Gastroesophageal sphincter (tissue), 4 donors: Measurements from ENCODE around the gene TBX3. TPM values are rescaled to one million over a fixed set of nuclear protein-coding genes. Genes with fewer than 3 reads are reported as not detected.
A peak's percentile ranks its signal among the peaks of the same experiment; 100 is the strongest.

Experiments
- ATAC-seq: fragments of 150-250 bp; one replicate; pipeline ENCODE4 v1.9.1; 2016; ENCODE audit warnings: mild to moderate bottlenecking, moderate library complexity
- H3K27ac ChIP-seq, 4 donors: fragments of 200-600 bp; sonication (generic) in 3 of 4; 1 replicate in 3 of 4; 2 replicates in 1 of 4; pipeline ENCODE4 v1.5.1; 2016 to 2019
- H3K27me3 ChIP-seq: fragments of 200-600 bp; sonication (generic); one replicate; pipeline ENCODE4 v1.5.1; 2019
- H3K36me3 ChIP-seq, 2 donors: fragments of 200-600 bp; sonication (generic); one replicate each; pipeline ENCODE4 v1.5.1; 2019; ENCODE audit warnings: control low read depth in 1 of 2
- H3K4me1 ChIP-seq, 3 donors: fragments of 200-600 bp; sonication (generic); 1 replicate in 2 of 3; 2 replicates in 1 of 3; pipeline ENCODE4 v1.5.1; 2016 to 2019; ENCODE audit warnings: control low read depth in 2 of 3
- H3K4me3 ChIP-seq, 2 donors: fragments of 200-600 bp; sonication (generic); one replicate each; pipeline ENCODE4 v1.5.1; 2019; ENCODE audit warnings: mild to moderate bottlenecking in 1 of 2, moderate library complexity in 1 of 2
- H3K9me3 ChIP-seq, 3 donors: fragments of 200-600 bp; sonication (generic); one replicate each; pipeline ENCODE4 v1.5.1; 2017 to 2019; ENCODE audit warnings: control low read depth in 2 of 3
- CTCF ChIP-seq, 4 experiments: fragments of 200-600 bp in 2 of 4; fragments of 450-650 bp in 2 of 4; sonication (generic) in 1 of 4; IDR thresholded peaks; one replicate each; pipeline ENCODE4 v1.5.1; 2017 to 2019; ENCODE audit warnings: antibody characterized with exemption in 4 of 4, mild to moderate bottlenecking in 2 of 4, moderate library complexity in 2 of 4
- EP300 ChIP-seq: sonication (generic); formaldehyde crosslinking; IDR thresholded peaks from one replicate; pipeline ENCODE4 v1.6.1; 2017; ENCODE audit warnings: antibody characterized with exemption, mild to moderate bottlenecking
- POLR2A ChIP-seq, 2 donors: fragments of 450-650 bp; IDR thresholded peaks; one replicate each; pipeline ENCODE4 v1.6.1; 2017; ENCODE audit warnings: antibody characterized with exemption in 2 of 2, mild to moderate bottlenecking in 2 of 2, moderate library complexity in 1 of 2
- POLR2AphosphoS5 ChIP-seq: sonication (generic); formaldehyde crosslinking; IDR thresholded peaks from one replicate; pipeline ENCODE4 v1.6.1; 2017; ENCODE audit warnings: antibody characterized with exemption
- WGBS, 2 donors: methylation state at CpG; one replicate each; pipeline ENCODE4 v1.1.5; 2018; ENCODE audit warnings: low coverage in 1 of 2; 5-methylcytosine and 5-hydroxymethylcytosine counted together
- total RNA-seq, 4 donors: library from RNA; depleted of rRNA; stranded (reverse); fragments of >200 nt; gene quantifications; one replicate each; pipeline ENCODE4 v1.1.0, GENCODE V29; 2016

Gene TBX3
- total RNA-seq, 4 donors from 2014 or later = 6.9 to 17.4 (median 10.0) TPM

DNA sequence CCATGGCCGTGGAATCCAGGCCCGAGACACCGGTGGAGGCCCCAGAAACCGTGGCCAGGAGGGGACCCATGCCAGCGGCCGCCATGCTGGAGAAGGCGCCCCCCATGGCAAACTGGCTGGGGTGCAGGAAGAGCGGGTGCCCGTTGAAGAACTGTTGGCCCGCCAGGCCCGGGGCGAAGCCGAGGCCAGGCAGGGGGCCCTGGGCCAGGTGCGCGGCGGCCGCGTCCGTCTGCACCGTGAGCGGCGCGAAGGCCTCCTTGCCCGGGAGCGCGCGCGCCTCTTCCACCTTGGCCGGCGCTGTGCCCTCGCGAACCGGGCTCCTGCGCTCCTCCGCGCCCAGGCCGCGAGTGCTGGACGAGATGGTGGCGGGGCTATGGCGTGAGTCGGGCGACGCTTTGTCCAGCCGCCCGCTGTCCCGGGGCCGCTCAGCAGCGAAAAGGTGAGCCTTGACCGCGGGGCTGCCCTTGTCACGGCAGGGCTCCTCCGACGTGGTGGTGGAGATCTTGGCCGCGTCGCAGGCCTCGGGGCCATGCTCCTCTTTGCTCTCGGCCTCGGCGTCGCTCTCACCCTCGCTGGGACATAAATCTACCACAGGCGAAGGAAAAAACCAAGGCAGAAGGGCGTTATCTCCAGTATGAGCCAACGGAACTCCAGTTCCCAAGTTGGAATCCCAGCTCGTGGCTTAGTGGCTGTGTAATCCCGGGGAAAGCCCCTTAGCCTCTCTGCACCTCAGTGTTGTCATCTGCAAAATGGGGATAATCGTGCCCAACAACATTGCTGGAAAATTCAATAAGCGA lies 9.5 kb downstream of the TBX3 start:
- H3K4me1 ChIP-seq = peaks cover 0 to 27% (median 0%) of the 10 kb centered on the region in 3 donors
- no peak overlapping the region for H3K4me3 ChIP-seq
- H3K27me3 ChIP-seq = peaks cover 5% of the 10 kb centered on the region
- WGBS, 2 donors = 79 to 83% methylated on average over 2 to 25 of the region's 70 CpGs
- H3K9me3 ChIP-seq = no peaks in the 10 kb centered on the region
- TF ChIP-seq EP300 = no peak
- no peak for TF ChIP-seq CTCF (IDR thresholded peaks at IDR 0.05)
- TF ChIP-seq POLR2AphosphoS5 = no peak
- TF ChIP-seq POLR2A (IDR thresholded peaks at IDR 0.05) = no peak
- no peak for ATAC-seq
- peak overlapping the region in 2 of 4 donors; percentile 22 to 59 for H3K27ac ChIP-seq
- H3K36me3 ChIP-seq = peaks cover 0 to 77% of the 10 kb centered on the region in 2 donors

DNA sequence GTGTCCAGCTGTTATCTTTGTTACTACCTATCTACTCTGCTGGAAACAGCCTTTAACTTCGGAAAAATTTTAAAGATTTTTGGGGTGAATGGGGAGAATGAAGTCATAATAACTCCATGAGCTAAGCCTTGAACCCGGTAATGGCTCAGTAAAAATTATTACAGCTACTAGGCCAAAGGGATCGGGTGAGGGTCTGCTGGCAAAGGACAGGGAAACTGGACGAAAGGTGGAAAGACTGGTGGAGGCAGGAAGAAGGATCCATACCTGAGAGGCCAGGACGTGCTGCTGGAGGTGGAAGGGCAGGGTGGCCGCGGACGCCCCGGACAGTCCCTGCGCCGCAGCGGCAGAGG lies 10.1 kb downstream of the TBX3 start:
- H3K9me3 ChIP-seq = no peaks in the 10 kb centered on the region
- TF ChIP-seq POLR2A (IDR thresholded peaks at IDR 0.05) (no peak), CTCF (IDR thresholded peaks at IDR 0.05) (no peak), EP300 (no peak), POLR2AphosphoS5 (no peak)
- peaks cover 0 to 27% (median 0%) of the 10 kb centered on the region in 3 donors for H3K4me1 ChIP-seq
- H3K36me3 ChIP-seq = peaks cover 0 to 71% of the 10 kb centered on the region in 2 donors
- H3K27me3 ChIP-seq = peaks cover 11% of the 10 kb centered on the region
- H3K4me3 ChIP-seq = no peak overlapping the region
- peak overlapping the region in 2 of 4 donors; percentile 22 to 59 for H3K27ac ChIP-seq
- WGBS, 2 donors = 50 to 90% methylated on average over 1 to 11 of the region's 12 CpGs
- no peak for ATAC-seq

- TF ChIP-seq POLR2A (IDR thresholded peaks at IDR 0.05) = no peak
- peak; percentile 11 for TF ChIP-seq POLR2AphosphoS5
- peak overlapping the region in 2 of 4 donors; percentile 57 to 59 for H3K27ac ChIP-seq
- H3K36me3 ChIP-seq = peaks cover 0 to 65% of the 10 kb centered on the region in 2 donors
- H3K4me1 ChIP-seq = peaks cover 0 to 28% (median 4%) of the 10 kb centered on the region in 3 donors
- H3K4me3 ChIP-seq = no peak overlapping the region
- peaks cover 11% of the 10 kb centered on the region for H3K27me3 ChIP-seq
- ATAC-seq = no peak
- H3K9me3 ChIP-seq = no peaks in the 10 kb centered on the region
- 64 to 73% methylated on average over 3 to 5 of the region's 10 CpGs for WGBS, 2 donors
Measured at GRCh38 chr12:114673169-114673833, 10.7 kb downstream of the TBX3 start.

DNA sequence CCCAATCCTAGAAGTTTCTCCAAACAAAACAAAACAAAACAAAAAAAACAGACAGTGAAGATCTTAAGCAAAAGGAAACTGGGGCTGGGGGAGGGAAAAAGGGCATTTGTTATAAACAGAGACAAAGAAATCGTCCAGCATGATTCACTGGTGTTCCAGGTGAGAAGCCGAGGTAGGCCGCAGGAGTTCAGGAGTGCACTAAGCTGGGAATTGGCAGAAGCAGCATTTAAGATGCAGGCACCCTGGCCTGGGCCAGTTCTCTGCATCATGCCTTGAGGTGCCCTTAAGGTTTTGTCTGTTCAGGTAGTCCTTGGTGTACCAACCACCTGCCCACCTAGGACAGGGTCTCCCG lies 11.2 kb downstream of the TBX3 start:
- Histone ChIP-seq H3K9me3 (no peaks in the 10 kb centered on the region), H3K4me1 (peaks cover 0 to 33% (median 4%) of the 10 kb centered on the region in 3 donors), H3K27ac (peak overlapping the region in 2 of 4 donors; percentile 57 to 59), H3K27me3 (peaks cover 15% of the 10 kb centered on the region), H3K36me3 (peaks cover 0 to 61% of the 10 kb centered on the region in 2 donors), H3K4me3 (no peak overlapping the region)
- ATAC-seq = no peak
- WGBS, 2 donors = 60 to 100% methylated on average over 1 to 2 of the region's 4 CpGs
- no peak for TF ChIP-seq POLR2A (IDR thresholded peaks at IDR 0.05)
- TF ChIP-seq POLR2AphosphoS5 = no peak
- no peak for TF ChIP-seq CTCF (IDR thresholded peaks at IDR 0.05)
- TF ChIP-seq EP300 = no peak

- no peak for ATAC-seq
- H3K4me3 ChIP-seq = peak overlapping the region in 1 of 2 donors; percentile 34
- H3K27me3 ChIP-seq = peaks cover 25% of the 10 kb centered on the region
- TF ChIP-seq CTCF (IDR thresholded peaks at IDR 0.05) (no peak), POLR2A (IDR thresholded peaks at IDR 0.05) (no peak), POLR2AphosphoS5 (no peak), EP300 (no peak)
- peaks cover 0 to 51% of the 10 kb centered on the region in 2 donors for H3K36me3 ChIP-seq
- H3K4me1 ChIP-seq = peaks cover 0 to 38% (median 4%) of the 10 kb centered on the region in 3 donors
- H3K27ac ChIP-seq = peak overlapping the region in 3 of 4 donors; percentile 31 to 57 (median 57)
- no peaks in the 10 kb centered on the region for H3K9me3 ChIP-seq
- WGBS, 2 donors = 47 to 83% methylated on average over 3 to 17 of the region's 61 CpGs
Measured at GRCh38 chr12:114671443-114672411, 12.2 kb downstream of the TBX3 start.
